ENCODE measurements around the gene FCN2. TPM values are rescaled to one million over a fixed set of nuclear protein-coding genes. Genes with fewer than 3 reads are reported as not detected.

The FCN2 gene
- polyA plus RNA-seq, 4 donors = not detected

- Histone ChIP-seq H3K27ac (ENCODE audit: low read depth in 1 of 3, low read length in 2 of 3) (no peak overlapping the region), H3K4me1 (ENCODE audit: control insufficient read depth in 3 of 3, insufficient read depth in 2 of 3, low read depth in 1 of 3, low read length in 2 of 3) (no peaks in the 10 kb centered on the region), H3K36me3 (ENCODE audit: control insufficient read depth in 3 of 3, insufficient read depth in 2 of 3, low read depth in 1 of 3, low read length in 3 of 3) (peaks cover 0 to 24% (median 0%) of the 10 kb centered on the region in 3 donors), H3K4me3 (ENCODE audit: low read depth in 1 of 3, low read length in 3 of 3) (no peak overlapping the region), H3K9me3 (ENCODE audit: control insufficient read depth in 2 of 2, insufficient read depth in 1 of 2, low read depth in 1 of 2, low read length in 1 of 2) (peaks cover 0 to 9% of the 10 kb centered on the region in 2 donors), H3K27me3 (ENCODE audit: control insufficient read depth in 3 of 3, insufficient read depth in 3 of 3, low read length in 3 of 3) (no peaks in the 10 kb centered on the region)
- FAIRE-seq (no peak), DNase-seq (no peak)
- 77 to 84% (median 79%) methylated on average over 16 to 18 of the region's 18 CpGs for WGBS, 3 donors
Observed at GRCh38 chr9:134843740-134844139, 36.9 kb upstream of the FCN2 start.

GRCh38 chr9:134844821-134845220 is 35.8 kb upstream of the FCN2 start:
- FAIRE-seq (no peak), DNase-seq (no peak)
- Histone ChIP-seq H3K36me3 (ENCODE audit: control insufficient read depth in 3 of 3, insufficient read depth in 2 of 3, low read depth in 1 of 3, low read length in 3 of 3) (peaks cover 0 to 21% (median 0%) of the 10 kb centered on the region in 3 donors), H3K27me3 (ENCODE audit: control insufficient read depth in 3 of 3, insufficient read depth in 3 of 3, low read length in 3 of 3) (no peaks in the 10 kb centered on the region), H3K4me3 (ENCODE audit: low read depth in 1 of 3, low read length in 3 of 3) (no peak overlapping the region), H3K4me1 (ENCODE audit: control insufficient read depth in 3 of 3, insufficient read depth in 2 of 3, low read depth in 1 of 3, low read length in 2 of 3) (no peaks in the 10 kb centered on the region), H3K27ac (ENCODE audit: low read depth in 1 of 3, low read length in 2 of 3) (no peak overlapping the region), H3K9me3 (ENCODE audit: control insufficient read depth in 2 of 2, insufficient read depth in 1 of 2, low read depth in 1 of 2, low read length in 1 of 2) (peaks cover 0 to 9% of the 10 kb centered on the region in 2 donors)
- WGBS, 3 donors = 72 to 78% (median 73%) methylated on average over 8 of the region's 8 CpGs

GRCh38 chr9:134846187-134846586 is 34.4 kb upstream of the FCN2 start:
- Histone ChIP-seq H3K9me3 (ENCODE audit: control insufficient read depth in 2 of 2, insufficient read depth in 1 of 2, low read depth in 1 of 2, low read length in 1 of 2) (peaks cover 0 to 19% of the 10 kb centered on the region in 2 donors), H3K36me3 (ENCODE audit: control insufficient read depth in 3 of 3, insufficient read depth in 2 of 3, low read depth in 1 of 3, low read length in 3 of 3) (peaks cover 0 to 16% (median 0%) of the 10 kb centered on the region in 3 donors), H3K27ac (ENCODE audit: low read depth in 1 of 3, low read length in 2 of 3) (no peak overlapping the region), H3K27me3 (ENCODE audit: control insufficient read depth in 3 of 3, insufficient read depth in 3 of 3, low read length in 3 of 3) (no peaks in the 10 kb centered on the region), H3K4me3 (ENCODE audit: low read depth in 1 of 3, low read length in 3 of 3) (no peak overlapping the region), H3K4me1 (ENCODE audit: control insufficient read depth in 3 of 3, insufficient read depth in 2 of 3, low read depth in 1 of 3, low read length in 2 of 3) (no peaks in the 10 kb centered on the region)
- FAIRE-seq (no peak), DNase-seq (no peak)
- 84 to 89% (median 86%) methylated on average over 12 to 16 of the region's 16 CpGs for whole genome bisulfite sequencing, 3 donors

DNA sequence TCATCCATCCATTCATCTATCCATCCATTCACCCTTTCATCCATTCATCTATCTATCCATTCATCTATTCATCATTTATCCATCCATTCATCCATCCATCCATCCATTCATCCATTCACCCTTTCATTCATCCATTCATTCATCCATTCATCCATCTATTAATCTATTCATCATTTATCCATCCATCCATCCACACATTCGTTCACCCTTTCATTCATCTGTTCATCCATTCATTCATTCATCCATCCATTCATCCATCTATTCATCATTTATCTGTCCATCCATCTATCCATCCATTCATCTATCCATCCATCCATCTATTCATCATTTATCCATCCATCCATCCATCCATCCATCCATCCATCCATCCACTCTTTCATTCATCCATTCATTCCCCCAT is 33.9 kb upstream of the FCN2 start:
- FAIRE-seq = no peak
- 67 to 85% (median 76%) methylated on average over 1 of the region's 1 CpG for WGBS, 3 donors

DNA sequence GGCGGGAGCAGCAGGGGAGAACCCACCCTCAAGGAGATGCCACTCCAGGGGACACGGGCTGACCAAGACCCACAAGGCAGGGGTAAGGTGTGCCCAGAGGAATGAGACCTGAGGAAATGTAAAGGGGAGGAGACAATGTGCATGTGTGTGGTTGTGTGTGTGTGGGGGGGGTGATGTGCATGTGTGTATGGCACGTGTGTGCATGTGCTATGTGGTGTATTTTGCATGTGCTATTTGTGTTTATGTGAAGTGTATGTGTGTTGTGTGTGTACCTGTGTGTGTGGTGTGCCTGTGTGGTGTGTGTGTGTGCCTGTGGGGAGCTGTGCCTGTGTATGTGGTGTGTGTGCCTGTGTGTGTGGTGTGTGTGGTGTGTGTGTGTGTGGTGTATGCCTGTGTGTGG is 33.5 kb upstream of the FCN2 start:
- Histone ChIP-seq H3K4me1 (ENCODE audit: control insufficient read depth in 3 of 3, insufficient read depth in 2 of 3, low read depth in 1 of 3, low read length in 2 of 3) (no peaks in the 10 kb centered on the region), H3K4me3 (ENCODE audit: low read depth in 1 of 3, low read length in 3 of 3) (no peak overlapping the region), H3K9me3 (ENCODE audit: control insufficient read depth in 2 of 2, insufficient read depth in 1 of 2, low read depth in 1 of 2, low read length in 1 of 2) (peaks cover 0 to 23% of the 10 kb centered on the region in 2 donors), H3K36me3 (ENCODE audit: control insufficient read depth in 3 of 3, insufficient read depth in 2 of 3, low read depth in 1 of 3, low read length in 3 of 3) (peaks cover 0 to 9% (median 0%) of the 10 kb centered on the region in 3 donors), H3K27ac (ENCODE audit: low read depth in 1 of 3, low read length in 2 of 3) (no peak overlapping the region), H3K27me3 (ENCODE audit: control insufficient read depth in 3 of 3, insufficient read depth in 3 of 3, low read length in 3 of 3) (no peaks in the 10 kb centered on the region)
- no peak for FAIRE-seq
- WGBS, 3 donors = 70 to 86% (median 75%) methylated on average over 3 of the region's 3 CpGs
- no peak for DNase-seq

More for the DNA sequence above, 33.9 kb upstream of the FCN2 start:
- peaks cover 0 to 13% (median 0%) of the 10 kb centered on the region in 3 donors for H3K36me3 ChIP-seq (ENCODE audit: control insufficient read depth in 3 of 3, insufficient read depth in 2 of 3, low read depth in 1 of 3, low read length in 3 of 3)
- no peaks in the 10 kb centered on the region for H3K4me1 ChIP-seq (ENCODE audit: control insufficient read depth in 3 of 3, insufficient read depth in 2 of 3, low read depth in 1 of 3, low read length in 2 of 3)
- H3K27ac ChIP-seq (ENCODE audit: low read depth in 1 of 3, low read length in 2 of 3) = no peak overlapping the region
- no peak for DNase-seq
- H3K4me3 ChIP-seq (ENCODE audit: low read depth in 1 of 3, low read length in 3 of 3) = no peak overlapping the region
- no peaks in the 10 kb centered on the region for H3K27me3 ChIP-seq (ENCODE audit: control insufficient read depth in 3 of 3, insufficient read depth in 3 of 3, low read length in 3 of 3)
- H3K9me3 ChIP-seq (ENCODE audit: control insufficient read depth in 2 of 2, insufficient read depth in 1 of 2, low read depth in 1 of 2, low read length in 1 of 2) = peaks cover 0 to 21% of the 10 kb centered on the region in 2 donors

DNA sequence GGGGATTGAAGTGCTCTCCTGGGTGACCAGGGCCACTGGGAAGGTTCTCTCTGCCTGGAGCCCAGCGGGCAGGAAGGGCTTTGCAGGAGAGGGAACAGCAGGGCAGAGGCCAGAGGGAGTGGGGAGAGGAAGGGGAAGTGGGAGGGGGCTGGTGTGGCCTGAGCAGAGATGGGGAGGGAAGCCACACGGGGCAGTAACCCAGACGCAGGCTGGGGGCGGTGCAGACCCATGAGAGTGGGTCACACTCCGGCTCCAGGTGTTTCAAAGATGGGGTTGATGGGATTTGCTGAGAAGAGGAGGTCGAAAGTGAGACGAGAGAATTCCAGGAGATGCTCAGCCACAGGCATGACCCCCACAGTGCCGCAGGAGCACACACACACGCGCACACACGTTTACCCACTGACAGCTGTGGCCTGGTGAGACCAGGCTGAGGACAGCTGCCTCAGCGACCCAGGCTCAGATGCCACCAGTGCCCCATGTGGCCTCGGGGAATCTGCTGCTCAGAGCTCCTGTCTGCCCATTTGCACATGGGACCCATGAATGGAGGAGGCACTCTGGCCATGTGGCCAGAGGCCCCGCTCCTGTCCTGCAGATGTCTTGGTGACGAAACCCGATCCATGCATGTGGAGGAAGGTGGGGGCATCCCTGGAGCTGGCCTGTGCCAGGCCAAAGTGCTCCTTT is 32.7 kb upstream of the FCN2 start:
- FAIRE-seq (no peak), DNase-seq (no peak)
- H3K9me3 ChIP-seq (ENCODE audit: control insufficient read depth in 2 of 2, insufficient read depth in 1 of 2, low read depth in 1 of 2, low read length in 1 of 2) = peaks cover 0 to 25% of the 10 kb centered on the region in 2 donors

DNA sequence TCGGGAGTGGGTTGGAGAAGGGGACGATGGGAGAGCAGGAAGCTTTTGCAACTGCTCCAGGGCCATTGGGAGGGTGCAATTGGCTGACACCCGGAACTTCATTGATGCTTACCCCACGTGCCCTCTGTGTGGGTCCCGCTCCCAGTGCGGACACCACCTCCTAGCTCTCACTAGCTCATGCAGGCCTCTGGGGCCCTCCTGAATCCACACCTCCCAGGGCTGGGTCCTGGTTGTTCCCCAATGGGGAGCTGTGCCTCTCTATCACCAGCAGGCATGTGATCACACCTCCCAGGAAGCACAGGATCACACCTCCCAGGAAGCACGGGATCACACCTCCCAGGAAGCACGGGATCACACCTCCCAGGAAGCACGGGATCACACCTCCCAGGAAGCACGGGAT is 32.1 kb upstream of the FCN2 start:
- Histone ChIP-seq H3K27ac (ENCODE audit: low read depth in 1 of 3, low read length in 2 of 3) (no peak overlapping the region), H3K4me3 (ENCODE audit: low read depth in 1 of 3, low read length in 3 of 3) (no peak overlapping the region), H3K4me1 (ENCODE audit: control insufficient read depth in 3 of 3, insufficient read depth in 2 of 3, low read depth in 1 of 3, low read length in 2 of 3) (no peaks in the 10 kb centered on the region), H3K27me3 (ENCODE audit: control insufficient read depth in 3 of 3, insufficient read depth in 3 of 3, low read length in 3 of 3) (no peaks in the 10 kb centered on the region), H3K36me3 (ENCODE audit: control insufficient read depth in 3 of 3, insufficient read depth in 2 of 3, low read depth in 1 of 3, low read length in 3 of 3) (peaks cover 0 to 3% (median 0%) of the 10 kb centered on the region in 3 donors), H3K9me3 (ENCODE audit: control insufficient read depth in 2 of 2, insufficient read depth in 1 of 2, low read depth in 1 of 2, low read length in 1 of 2) (peaks cover 0 to 25% of the 10 kb centered on the region in 2 donors)
- DNase-seq = no peak
- WGBS, 3 donors = 88 to 90% (median 88%) methylated on average over 8 to 10 of the region's 10 CpGs
- no peak for FAIRE-seq

More for the DNA sequence above, 32.7 kb upstream of the FCN2 start:
- WGBS, 3 donors = 72 to 83% (median 72%) methylated on average over 15 to 16 of the region's 16 CpGs
- H3K4me3 ChIP-seq (ENCODE audit: low read depth in 1 of 3, low read length in 3 of 3) = no peak overlapping the region
- no peak overlapping the region for H3K27ac ChIP-seq (ENCODE audit: low read depth in 1 of 3, low read length in 2 of 3)
- no peaks in the 10 kb centered on the region for H3K27me3 ChIP-seq (ENCODE audit: control insufficient read depth in 3 of 3, insufficient read depth in 3 of 3, low read length in 3 of 3)
- peaks cover 0 to 6% (median 0%) of the 10 kb centered on the region in 3 donors for H3K36me3 ChIP-seq (ENCODE audit: control insufficient read depth in 3 of 3, insufficient read depth in 2 of 3, low read depth in 1 of 3, low read length in 3 of 3)
- H3K4me1 ChIP-seq (ENCODE audit: control insufficient read depth in 3 of 3, insufficient read depth in 2 of 3, low read depth in 1 of 3, low read length in 2 of 3) = no peaks in the 10 kb centered on the region

GRCh38 chr9:134850611-134851010 is 30.0 kb upstream of the FCN2 start:
- Histone ChIP-seq H3K27ac (ENCODE audit: low read depth in 1 of 3, low read length in 2 of 3) (no peak overlapping the region), H3K4me1 (ENCODE audit: control insufficient read depth in 3 of 3, insufficient read depth in 2 of 3, low read depth in 1 of 3, low read length in 2 of 3) (no peaks in the 10 kb centered on the region), H3K36me3 (ENCODE audit: control insufficient read depth in 3 of 3, insufficient read depth in 2 of 3, low read depth in 1 of 3, low read length in 3 of 3) (no peaks in the 10 kb centered on the region), H3K9me3 (ENCODE audit: control insufficient read depth in 2 of 2, insufficient read depth in 1 of 2, low read depth in 1 of 2, low read length in 1 of 2) (peaks cover 0 to 25% of the 10 kb centered on the region in 2 donors), H3K27me3 (ENCODE audit: control insufficient read depth in 3 of 3, insufficient read depth in 3 of 3, low read length in 3 of 3) (no peaks in the 10 kb centered on the region), H3K4me3 (ENCODE audit: low read depth in 1 of 3, low read length in 3 of 3) (no peak overlapping the region)
- FAIRE-seq (no peak), DNase-seq (no peak)
- WGBS, 3 donors = 81 to 91% (median 85%) methylated on average over 9 of the region's 9 CpGs

DNA sequence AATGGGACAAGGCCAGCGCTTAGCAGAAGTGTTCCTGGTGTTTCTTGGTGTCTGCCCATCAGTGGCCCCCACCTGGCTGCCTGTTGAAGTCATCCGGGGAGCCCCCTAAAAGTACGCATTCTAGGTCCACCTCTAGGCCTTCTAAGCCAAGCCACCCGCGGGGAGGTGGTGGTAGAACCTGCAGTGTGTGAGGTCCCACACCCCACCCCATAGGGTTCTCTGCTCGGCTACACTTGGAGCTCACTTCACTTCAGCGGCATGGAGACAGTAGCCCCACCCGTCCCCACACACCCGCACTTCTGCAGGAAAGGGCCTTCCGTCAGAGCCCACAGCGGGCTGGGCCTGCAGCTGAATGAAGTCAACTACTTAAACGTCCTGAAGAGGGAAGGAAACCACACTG is 29.6 kb upstream of the FCN2 start:
- peaks cover 0 to 25% of the 10 kb centered on the region in 2 donors for H3K9me3 ChIP-seq (ENCODE audit: control insufficient read depth in 2 of 2, insufficient read depth in 1 of 2, low read depth in 1 of 2, low read length in 1 of 2)
- H3K27me3 ChIP-seq (ENCODE audit: control insufficient read depth in 3 of 3, insufficient read depth in 3 of 3, low read length in 3 of 3) = no peaks in the 10 kb centered on the region
- FAIRE-seq (no peak), DNase-seq (no peak)
- no peaks in the 10 kb centered on the region for H3K36me3 ChIP-seq (ENCODE audit: control insufficient read depth in 3 of 3, insufficient read depth in 2 of 3, low read depth in 1 of 3, low read length in 3 of 3)
- 78 to 86% (median 80%) methylated on average over 12 of the region's 12 CpGs for WGBS, 3 donors
- H3K4me3 ChIP-seq (ENCODE audit: low read depth in 1 of 3, low read length in 3 of 3) = no peak overlapping the region
- no peak overlapping the region for H3K27ac ChIP-seq (ENCODE audit: low read depth in 1 of 3, low read length in 2 of 3)
- no peaks in the 10 kb centered on the region for H3K4me1 ChIP-seq (ENCODE audit: control insufficient read depth in 3 of 3, insufficient read depth in 2 of 3, low read depth in 1 of 3, low read length in 2 of 3)

Measured in small intestine (tissue), 7 donors.